ENCODE measurements around the gene LSMEM2. TPM values are rescaled to one million over a fixed set of nuclear protein-coding genes. Genes with fewer than 3 reads are reported as not detected.

LSMEM2 gene
- total and polyA plus RNA-seq, 2 of the 8 experiments (the other 6 are each of a cell fraction or from before 2014, with no cell fraction given), result 0.58 to 0.68 TPM

DNA sequence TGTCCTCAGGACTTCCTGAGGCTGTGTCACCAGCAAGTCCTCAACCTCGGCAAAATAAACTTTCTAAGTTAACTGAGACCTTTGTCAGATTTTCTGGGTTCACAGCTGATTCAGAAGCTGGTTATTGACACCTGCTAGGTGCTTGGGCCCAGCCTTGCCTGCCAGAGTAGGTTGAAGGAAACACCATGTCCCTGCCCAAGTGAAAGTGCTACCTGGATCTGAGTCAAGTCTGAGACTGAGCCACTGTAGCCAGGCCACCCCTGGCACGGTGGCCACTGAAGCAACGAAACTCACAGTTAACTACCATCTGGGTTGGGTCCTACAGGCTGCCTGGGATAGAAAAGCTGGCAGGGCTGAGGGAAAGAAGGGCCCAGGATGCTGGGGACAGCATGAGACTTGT, 35.5 kb downstream of the LSMEM2 start:
- H4K20me1 ChIP-seq (replicated peaks in 1 of 2; ENCODE audit: control insufficient read depth in 1 of 2, insufficient read depth in 2 of 2, low read length in 2 of 2), result peaks cover 16 to 26% of the 10 kb centered on the region in 2 experiments
- H2BK5ac ChIP-seq (ENCODE audit: low read depth, low read length), result no peak overlapping the region
- H3K27ac ChIP-seq (ENCODE audit: low read depth, low read length), result no peak overlapping the region
- FAIRE-seq (no peak), DNase-seq (ENCODE audit: low read depth in 1 of 2, low spot score in 2 of 2) (no peak)
- H2BK15ac ChIP-seq (ENCODE audit: low read length), result no peak overlapping the region
- no peaks in the 10 kb centered on the region for H3K23me2 ChIP-seq (ENCODE audit: low read depth, low read length)
- no peak overlapping the region for H2AFZ ChIP-seq (ENCODE audit: low read length)
- no peak overlapping the region for H4K8ac ChIP-seq (ENCODE audit: extremely low read depth, insufficient read depth, low read length)
- no peak overlapping the region for H3K4ac ChIP-seq (replicated peaks; ENCODE audit: insufficient read length, low read depth, low read length)
- no peak overlapping the region for H3K4me3 ChIP-seq (ENCODE audit: extremely low read depth in 1 of 4, insufficient read depth in 2 of 4, low read depth in 3 of 4, low read length in 4 of 4)
- ChIA-PET POLR2A (ENCODE audit: partially characterized antibody) (interaction anchor here (1.1 to 12.6 kb wide), 4 partner anchors 12 to 36 kb away, joined by 3 to 149 read pairs (median 6); partner anchors contain the start of genes CYB561D2, HYAL1, HYAL3 and NAA80), CTCF (ENCODE audit: partially characterized antibody) (interaction anchor here (0.6 to 1.8 kb wide), 5 partner anchors 9 to 657 kb away, joined by 3 to 12 read pairs (median 4); partner anchors contain the start of genes HYAL3, LSMEM2 and NAA80)
- no peak overlapping the region for H3K23ac ChIP-seq (ENCODE audit: insufficient read length)
- H3K14ac ChIP-seq (ENCODE audit: insufficient read length), result no peak overlapping the region
- H3K4me1 ChIP-seq (replicated peaks in 1 of 4; ENCODE audit: control insufficient read depth in 3 of 4, insufficient read depth in 4 of 4, low read length in 3 of 4), result peaks cover 0 to 3% (median 1%) of the 10 kb centered on the region in 4 experiments; a peak in 1 of 7 replicates
- H4K5ac ChIP-seq (ENCODE audit: insufficient read length, low read depth, low read length), result no peak overlapping the region
- H2BK120ac ChIP-seq (replicated peaks; ENCODE audit: low read depth, low read length), result no peak overlapping the region
- no peak overlapping the region for H3K4me2 ChIP-seq (ENCODE audit: insufficient read depth in 1 of 2, low read depth in 2 of 2, low read length in 2 of 2)
- no peak overlapping the region for H2BK20ac ChIP-seq (ENCODE audit: low read length)
- H3K56ac ChIP-seq (replicated peaks; ENCODE audit: insufficient read length, low read depth, low read length), result no peak overlapping the region
- no peaks in the 10 kb centered on the region for H3K27me3 ChIP-seq (replicated peaks in 1 of 4; ENCODE audit: control insufficient read depth in 3 of 4, extremely low read depth in 1 of 4, insufficient read depth in 3 of 4, low read length in 3 of 4)
- H2BK12ac ChIP-seq (ENCODE audit: low read depth, low read length), result no peak overlapping the region
- H3K9ac ChIP-seq (replicated peaks in 1 of 4; ENCODE audit: extremely low read depth in 1 of 4, low read depth in 3 of 4, low read length in 3 of 4), result no peak overlapping the region
- H2AK5ac ChIP-seq (ENCODE audit: low read depth, low read length), result no peak overlapping the region
- H3K79me2 ChIP-seq (ENCODE audit: control insufficient read depth in 1 of 2, insufficient read depth in 2 of 2, low read length in 2 of 2), result peaks cover 0 to 10% of the 10 kb centered on the region in 2 experiments; a peak in 2 of 4 replicates
- peaks cover 9 to 27% (median 21%) of the 10 kb centered on the region in 4 experiments for H3K36me3 ChIP-seq (ENCODE audit: control insufficient read depth in 2 of 4, insufficient read depth in 4 of 4, low read length in 3 of 4)
- peaks cover 9% of the 10 kb centered on the region for H3K79me1 ChIP-seq (ENCODE audit: low read depth, low read length)
- H3K9me3 ChIP-seq (ENCODE audit: insufficient read depth in 2 of 2, low read depth in 1 of 2, low read length in 1 of 2), result peaks cover 7 to 13% of the 10 kb centered on the region in 2 experiments; a peak in 2 of 4 replicates
- H3K18ac ChIP-seq (ENCODE audit: extremely low read depth, low read length), result no peak overlapping the region
- no peak overlapping the region for H4K91ac ChIP-seq (replicated peaks; ENCODE audit: insufficient read length, low read length)
- WGBS, 2 experiments (ENCODE audit: extremely low coverage in 1 of 2, insufficient coverage in 1 of 2, insufficient read length in 1 of 2, insufficient replicate concordance in 2 of 2, low coverage in 1 of 2, low lambda C conversion rate in 2 of 2, missing lambda C conversion rate in 1 of 2), result 92% methylated on average over 3 of the region's 3 CpGs; no CpG with 5 or more reads in 1 of the 2 experiments
- TF ChIP-seq RAD21 (IDR thresholded peaks at IDR 0.05 in 1 of 2, conservative IDR thresholded peaks at IDR 0.05 in 1 of 2; ENCODE audit: low read depth in 2 of 2, low read length in 2 of 2) (no peak), RBBP5 (IDR thresholded peaks at IDR 0.05; ENCODE audit: borderline replicate concordance, low read depth, low read length) (no peak), SP4 (IDR thresholded peaks at IDR 0.05; ENCODE audit: low read length) (no peak), SP1 (IDR thresholded peaks at IDR 0.05; ENCODE audit: low read depth, low read length) (no peak), KDM5A (IDR thresholded peaks at IDR 0.05; ENCODE audit: low read length) (no peak), BCL11A (IDR thresholded peaks at IDR 0.05; ENCODE audit: low read depth in 2 of 2, low read length in 2 of 2) (no peak), TBP (IDR thresholded peaks at IDR 0.05; ENCODE audit: low read depth, low read length) (no peak), BACH1 (IDR thresholded peaks at IDR 0.05; ENCODE audit: low read length) (no peak)
- TF ChIP-seq, protein P1, sequence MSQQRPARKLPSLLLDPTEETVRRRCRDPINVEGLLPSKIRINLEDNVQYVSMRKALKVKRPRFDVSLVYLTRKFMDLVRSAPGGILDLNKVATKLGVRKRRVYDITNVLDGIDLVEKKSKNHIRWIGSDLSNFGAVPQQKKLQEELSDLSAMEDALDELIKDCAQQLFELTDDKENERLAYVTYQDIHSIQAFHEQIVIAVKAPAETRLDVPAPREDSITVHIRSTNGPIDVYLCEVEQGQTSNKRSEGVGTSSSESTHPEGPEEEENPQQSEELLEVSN (IDR thresholded peaks at IDR 0.05), result no peak
- TF ChIP-seq, protein P2, sequence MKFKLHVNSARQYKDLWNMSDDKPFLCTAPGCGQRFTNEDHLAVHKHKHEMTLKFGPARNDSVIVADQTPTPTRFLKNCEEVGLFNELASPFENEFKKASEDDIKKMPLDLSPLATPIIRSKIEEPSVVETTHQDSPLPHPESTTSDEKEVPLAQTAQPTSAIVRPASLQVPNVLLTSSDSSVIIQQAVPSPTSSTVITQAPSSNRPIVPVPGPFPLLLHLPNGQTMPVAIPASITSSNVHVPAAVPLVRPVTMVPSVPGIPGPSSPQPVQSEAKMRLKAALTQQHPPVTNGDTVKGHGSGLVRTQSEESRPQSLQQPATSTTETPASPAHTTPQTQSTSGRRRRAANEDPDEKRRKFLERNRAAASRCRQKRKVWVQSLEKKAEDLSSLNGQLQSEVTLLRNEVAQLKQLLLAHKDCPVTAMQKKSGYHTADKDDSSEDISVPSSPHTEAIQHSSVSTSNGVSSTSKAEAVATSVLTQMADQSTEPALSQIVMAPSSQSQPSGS (IDR thresholded peaks at IDR 0.05; ENCODE audit: low read length), result no peak
